ENCODE data around the gene ADM2. TPM values are rescaled to one million over a fixed set of nuclear protein-coding genes. Genes with fewer than 3 reads are reported as not detected.

The ADM2 gene
- total RNA-seq, 1 donor: 9.4 TPM

DNA sequence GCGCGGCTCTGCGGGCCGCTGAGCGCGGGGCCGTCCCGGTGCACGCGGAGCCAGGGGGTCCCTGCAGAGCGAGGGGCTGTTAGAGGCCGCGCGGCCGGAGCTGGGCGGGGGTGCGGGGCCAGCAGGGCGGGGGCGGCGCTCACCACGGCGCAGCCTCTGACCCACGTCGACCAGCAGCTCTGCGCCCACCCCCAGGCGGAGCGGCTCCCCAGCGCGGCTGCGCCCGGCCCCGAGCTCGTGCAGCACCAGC is 44.4 kb downstream of the ADM2 start:
- Histone ChIP-seq H3K36me3 (ENCODE audit: insufficient read depth, low read length) (peaks cover 15% of the 10 kb centered on the region), H4K20me1 (ENCODE audit: insufficient read depth, low read length) (peaks cover 29% of the 10 kb centered on the region), H3K4me2 (ENCODE audit: insufficient read depth, low read length) (peak overlapping the region; percentile 96), H3K27ac (ENCODE audit: low read depth, low read length) (peak overlapping the region; percentile 56), H3K4me1 (ENCODE audit: insufficient read depth, low read length) (peaks cover 18% of the 10 kb centered on the region), H3K79me2 (ENCODE audit: insufficient read depth, low read length) (peaks cover 30% of the 10 kb centered on the region), H3K9me3 (ENCODE audit: low read depth, low read length) (no peaks in the 10 kb centered on the region), H2AFZ (ENCODE audit: low read length) (peak overlapping the region; percentile 15), H3K27me3 (ENCODE audit: insufficient read depth, low read length) (no peaks in the 10 kb centered on the region), H3K4me3 (ENCODE audit: insufficient read depth, low read length) (peak overlapping the region; percentile 86)
- no peak for DNase-seq (ENCODE audit: insufficient read length, low spot score, missing footprints)
- TF ChIP-seq, protein P1, sequence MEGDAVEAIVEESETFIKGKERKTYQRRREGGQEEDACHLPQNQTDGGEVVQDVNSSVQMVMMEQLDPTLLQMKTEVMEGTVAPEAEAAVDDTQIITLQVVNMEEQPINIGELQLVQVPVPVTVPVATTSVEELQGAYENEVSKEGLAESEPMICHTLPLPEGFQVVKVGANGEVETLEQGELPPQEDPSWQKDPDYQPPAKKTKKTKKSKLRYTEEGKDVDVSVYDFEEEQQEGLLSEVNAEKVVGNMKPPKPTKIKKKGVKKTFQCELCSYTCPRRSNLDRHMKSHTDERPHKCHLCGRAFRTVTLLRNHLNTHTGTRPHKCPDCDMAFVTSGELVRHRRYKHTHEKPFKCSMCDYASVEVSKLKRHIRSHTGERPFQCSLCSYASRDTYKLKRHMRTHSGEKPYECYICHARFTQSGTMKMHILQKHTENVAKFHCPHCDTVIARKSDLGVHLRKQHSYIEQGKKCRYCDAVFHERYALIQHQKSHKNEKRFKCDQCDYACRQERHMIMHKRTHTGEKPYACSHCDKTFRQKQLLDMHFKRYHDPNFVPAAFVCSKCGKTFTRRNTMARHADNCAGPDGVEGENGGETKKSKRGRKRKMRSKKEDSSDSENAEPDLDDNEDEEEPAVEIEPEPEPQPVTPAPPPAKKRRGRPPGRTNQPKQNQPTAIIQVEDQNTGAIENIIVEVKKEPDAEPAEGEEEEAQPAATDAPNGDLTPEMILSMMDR (IDR thresholded peaks at IDR 0.05; ENCODE audit: extremely low read depth, low read depth, low read length): no peak

DNA sequence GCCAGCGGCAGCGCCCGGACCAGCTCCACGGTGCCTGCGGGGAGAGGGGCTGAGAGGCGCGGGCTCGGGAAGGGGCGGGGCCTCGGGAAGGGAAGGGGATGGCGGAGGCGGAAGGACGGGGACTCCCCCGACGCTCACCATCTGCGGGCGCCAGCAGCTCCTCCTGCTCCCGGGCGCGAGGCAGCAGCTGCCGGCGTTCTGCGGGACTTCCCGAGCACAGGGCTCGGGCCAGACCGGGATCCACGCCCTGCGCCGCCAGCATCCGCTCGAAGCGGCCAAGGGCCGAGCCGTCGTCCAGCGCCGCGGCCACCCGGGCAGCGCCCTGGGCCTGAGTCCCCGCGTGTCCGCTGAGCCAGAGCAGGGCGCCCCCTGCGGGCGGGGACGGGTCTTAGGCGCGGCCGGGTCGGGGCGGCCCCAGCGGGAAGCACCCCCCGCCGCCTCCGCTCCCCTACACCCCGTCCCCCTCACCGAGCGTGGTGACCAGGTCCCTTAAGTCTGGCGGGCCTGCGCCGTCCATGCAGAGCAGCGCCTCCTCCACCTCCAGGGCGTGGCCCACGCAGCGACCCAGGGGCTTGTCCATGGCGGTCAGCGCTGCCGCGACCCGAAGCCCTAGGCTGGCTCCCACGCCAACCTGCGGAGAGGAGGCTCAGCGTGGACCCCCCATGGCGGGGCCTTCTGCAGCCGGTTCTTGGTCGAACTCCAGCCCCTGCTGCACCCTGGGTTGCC is 44.9 kb downstream of the ADM2 start:
- Histone ChIP-seq H3K27me3 (ENCODE audit: insufficient read depth, low read length) (no peaks in the 10 kb centered on the region), H3K4me3 (ENCODE audit: insufficient read depth, low read length) (peak overlapping the region; percentile 86), H3K27ac (ENCODE audit: low read depth, low read length) (peak overlapping the region; percentile 56), H3K9me3 (ENCODE audit: low read depth, low read length) (no peaks in the 10 kb centered on the region), H3K36me3 (ENCODE audit: insufficient read depth, low read length) (peaks cover 15% of the 10 kb centered on the region), H3K79me2 (ENCODE audit: insufficient read depth, low read length) (peaks cover 30% of the 10 kb centered on the region), H4K20me1 (ENCODE audit: insufficient read depth, low read length) (peaks cover 29% of the 10 kb centered on the region), H3K4me1 (ENCODE audit: insufficient read depth, low read length) (peaks cover 23% of the 10 kb centered on the region), H3K4me2 (ENCODE audit: insufficient read depth, low read length) (peak overlapping the region; percentile 96), H2AFZ (ENCODE audit: low read length) (peak overlapping the region; percentile 50)
- TF ChIP-seq, protein P1 (IDR thresholded peaks at IDR 0.05; ENCODE audit: extremely low read depth, low read depth, low read length): peak; percentile 43
- DNase-seq (ENCODE audit: insufficient read length, low spot score, missing footprints): peak; percentile 98

DNA sequence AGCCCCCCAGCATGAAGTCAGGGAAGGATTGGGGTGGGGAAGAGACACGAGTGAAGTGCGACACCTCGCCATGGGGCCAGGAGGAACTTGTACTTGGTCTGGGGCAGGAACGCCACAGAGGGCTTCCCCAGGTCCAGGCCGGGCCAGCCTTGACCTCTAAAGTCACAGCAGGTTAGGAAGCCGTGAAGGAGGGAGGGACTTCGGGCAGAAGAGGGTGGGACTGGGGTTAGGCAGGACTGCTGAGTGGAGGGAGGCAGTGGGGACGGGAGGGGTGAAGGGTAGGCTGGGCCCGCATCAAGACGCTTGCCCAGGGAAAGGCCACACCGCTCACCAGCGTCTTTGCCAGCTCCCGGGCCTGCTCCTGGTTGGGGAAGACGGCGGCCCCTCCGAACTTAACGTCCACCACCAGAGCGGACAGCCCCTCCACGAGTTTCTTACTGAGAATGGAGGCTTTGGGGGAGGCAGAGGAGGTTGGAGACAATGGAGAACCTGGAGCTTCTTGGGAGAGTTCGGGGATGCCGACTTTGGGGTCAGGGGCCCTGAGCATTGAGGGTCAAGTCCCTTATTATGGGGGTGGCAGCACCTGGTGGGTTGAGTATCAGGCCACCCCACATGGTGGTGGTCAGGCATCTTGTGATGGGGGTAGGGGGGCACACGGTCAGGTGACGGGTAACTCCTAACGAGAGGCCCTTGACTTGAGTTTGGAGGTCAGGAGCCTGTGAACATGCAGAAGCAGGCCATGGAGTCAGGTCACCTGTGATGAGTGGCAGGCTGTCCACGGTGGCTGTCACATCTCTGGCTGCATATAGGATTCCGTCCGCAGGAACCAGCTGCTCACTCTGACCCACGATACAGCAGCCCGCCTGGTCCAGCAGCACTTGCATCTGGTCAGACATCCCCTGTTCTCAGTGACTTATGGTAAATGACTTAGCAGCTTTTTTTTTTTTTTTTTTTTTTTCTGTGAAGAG is 45.8 kb downstream of the ADM2 start:
- Histone ChIP-seq H3K27ac (ENCODE audit: low read depth, low read length) (no peak overlapping the region), H3K9me3 (ENCODE audit: low read depth, low read length) (no peaks in the 10 kb centered on the region), H3K27me3 (ENCODE audit: insufficient read depth, low read length) (no peaks in the 10 kb centered on the region), H2AFZ (ENCODE audit: low read length) (peak overlapping the region; percentile 50), H3K36me3 (ENCODE audit: insufficient read depth, low read length) (peaks cover 15% of the 10 kb centered on the region), H4K20me1 (ENCODE audit: insufficient read depth, low read length) (peaks cover 29% of the 10 kb centered on the region), H3K79me2 (ENCODE audit: insufficient read depth, low read length) (peaks cover 28% of the 10 kb centered on the region), H3K4me1 (ENCODE audit: insufficient read depth, low read length) (peaks cover 29% of the 10 kb centered on the region), H3K4me2 (ENCODE audit: insufficient read depth, low read length) (peak overlapping the region; percentile 96), H3K4me3 (ENCODE audit: insufficient read depth, low read length) (peak overlapping the region; percentile 86)
- peak; percentile 91 for DNase-seq (ENCODE audit: insufficient read length, low spot score, missing footprints)
- TF ChIP-seq, protein P1 (IDR thresholded peaks at IDR 0.05; ENCODE audit: extremely low read depth, low read depth, low read length): no peak
